Superior temporal gyrus (tissue), 1 donor: ENCODE results near the gene MC5R.
"Not testable (repeated sequence)": the region's sequence is repeated elsewhere in the genome, so short reads cannot be mapped to it uniquely, and the experiment has no call there.

Experiments
- DNase-seq: peaks from one replicate; pipeline ENCODE4 v3.0.0-alpha.2; 2016; ENCODE audit errors: extremely low spot score

The MC5R gene

DNA sequence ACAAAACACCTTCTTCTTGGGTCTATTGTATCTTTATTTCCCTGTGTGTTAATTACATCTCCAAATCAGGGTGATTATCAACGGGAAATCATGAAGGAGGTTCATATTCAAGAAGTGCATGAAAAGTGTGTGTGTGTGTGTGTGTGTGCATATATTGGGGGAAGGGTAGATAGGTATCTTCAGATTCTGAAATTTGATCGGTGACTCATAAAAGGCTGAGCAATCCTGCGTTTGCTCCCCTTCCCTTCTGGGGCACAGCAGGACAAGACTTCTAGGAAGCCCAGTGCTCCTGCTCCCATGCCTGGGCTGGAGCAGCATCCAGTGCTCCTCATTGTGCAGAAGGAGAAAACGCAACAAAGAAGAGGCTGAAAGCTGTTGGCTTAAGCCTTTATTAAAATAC is 25.8 kb downstream of the MC5R start:
- no peak for DNase-seq

DNA sequence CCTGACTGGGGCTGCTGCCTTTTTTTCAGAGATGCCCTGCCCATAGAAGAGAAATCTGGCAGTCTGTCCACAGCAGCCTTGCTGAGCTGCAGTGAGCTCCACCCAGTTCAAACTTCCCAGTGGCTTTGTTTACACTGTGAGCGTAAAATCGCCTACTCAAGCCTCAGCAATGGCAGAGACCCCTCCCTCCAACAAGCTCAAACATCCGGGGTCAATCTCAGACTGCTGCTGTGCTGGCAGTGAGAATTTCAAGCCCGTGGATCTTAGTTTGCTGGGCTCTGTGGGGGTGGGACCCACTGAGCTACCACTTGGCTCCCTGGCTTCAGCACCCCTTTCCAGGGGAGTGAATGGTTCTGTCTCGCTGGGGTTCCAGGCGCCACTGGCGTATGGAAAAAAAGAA is 38.9 kb downstream of the MC5R start:
- not testable (repeated sequence) for DNase-seq

DNA sequence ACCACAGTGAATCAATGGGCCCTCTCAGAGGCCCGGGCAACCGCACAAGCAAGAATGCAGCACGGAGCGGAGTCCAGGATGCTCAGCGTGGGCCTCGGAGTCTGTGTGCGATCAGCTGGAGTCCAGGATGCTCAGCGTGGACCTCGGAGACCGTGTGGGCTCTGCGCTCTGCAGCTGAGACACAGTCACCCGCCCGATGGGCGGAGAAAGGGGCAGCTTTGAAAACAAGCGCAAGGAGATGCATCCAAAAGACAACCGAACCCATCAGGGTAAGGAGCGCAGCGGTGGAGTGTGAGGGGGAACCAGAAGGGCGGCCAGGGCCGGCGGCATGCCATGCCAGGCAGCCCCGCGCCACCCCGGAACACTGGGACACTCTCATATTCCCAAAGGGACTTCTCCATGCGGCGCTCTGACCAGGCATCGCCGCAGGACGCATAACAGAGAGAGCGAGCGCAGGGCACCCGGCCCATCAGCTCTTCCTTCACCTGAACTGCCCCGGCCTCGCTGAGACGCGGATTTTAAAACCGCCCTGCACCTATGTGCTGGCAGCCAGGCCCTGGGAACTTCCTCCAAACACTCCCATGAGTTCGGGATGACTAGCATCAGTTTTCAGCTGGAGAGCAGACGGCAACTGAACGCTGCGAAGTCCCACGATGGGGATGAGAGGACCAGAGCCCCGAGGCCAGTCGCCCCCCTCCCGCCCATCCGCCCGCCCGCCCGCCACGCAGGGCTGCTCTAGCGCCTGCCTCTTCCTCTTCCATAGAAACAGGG is 44.7 kb downstream of the MC5R start:
- DNase-seq: peak; percentile 15

DNA sequence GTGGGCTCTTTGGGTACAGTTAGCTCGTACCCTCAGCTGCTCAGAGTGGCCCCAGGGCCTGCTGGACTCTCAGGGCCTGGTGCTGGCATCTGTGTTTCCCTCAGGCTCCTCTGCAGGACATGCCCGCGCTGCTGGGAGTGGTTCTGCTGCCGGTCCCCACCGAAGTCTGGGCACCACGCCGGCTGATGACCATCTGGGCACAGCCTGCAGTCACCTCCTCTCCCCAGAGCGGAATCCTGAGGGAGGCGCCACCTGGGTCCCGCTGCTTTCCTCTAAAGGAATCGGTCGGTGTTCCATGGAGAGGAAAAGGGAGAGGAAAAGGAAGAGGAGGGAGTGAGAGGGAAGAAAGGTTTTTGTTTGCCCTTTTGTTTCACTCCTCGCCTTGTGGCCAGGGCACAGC is 47.8 kb downstream of the MC5R start:
- no peak for DNase-seq

DNA sequence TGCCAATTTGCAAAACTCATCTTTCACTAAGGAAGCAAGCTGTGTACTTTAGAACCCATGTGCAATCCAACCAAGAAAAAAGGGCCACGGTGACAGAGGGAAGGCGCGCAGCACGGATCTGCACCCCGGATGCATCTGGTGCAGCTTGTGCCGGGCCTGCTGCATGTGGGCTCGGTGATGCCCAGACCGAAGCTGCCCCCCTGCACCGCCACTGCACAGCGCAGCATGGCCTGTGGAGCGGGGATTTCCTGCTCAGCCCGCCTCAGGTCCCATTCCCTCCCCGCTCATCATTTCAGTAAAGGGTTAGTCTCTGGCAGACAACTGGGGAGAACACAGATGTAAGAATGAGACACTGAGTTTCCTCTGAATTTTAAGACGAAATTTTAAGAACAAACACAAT is 48.4 kb downstream of the MC5R start:
- DNase-seq: no peak

DNA sequence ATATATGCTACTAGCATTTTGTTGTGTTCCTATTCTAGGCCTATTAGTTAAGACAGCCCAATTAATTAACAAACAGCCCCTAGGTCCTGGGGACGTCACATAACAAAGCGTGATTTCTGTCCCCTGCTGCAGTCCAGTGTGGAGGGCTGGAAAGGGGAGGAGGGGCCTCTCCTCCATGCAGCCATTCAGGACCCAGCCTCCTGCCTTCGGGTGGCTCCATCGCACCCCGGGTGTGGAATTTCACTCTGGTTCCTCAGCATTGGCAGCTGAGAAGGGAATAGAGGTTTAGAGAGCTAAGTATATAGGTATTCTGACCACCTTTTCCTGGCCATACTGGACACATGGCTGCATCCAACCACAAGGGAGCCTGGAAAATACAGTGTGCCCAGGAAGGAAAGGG is 49.0 kb downstream of the MC5R start:
- DNase-seq: no peak

DNA sequence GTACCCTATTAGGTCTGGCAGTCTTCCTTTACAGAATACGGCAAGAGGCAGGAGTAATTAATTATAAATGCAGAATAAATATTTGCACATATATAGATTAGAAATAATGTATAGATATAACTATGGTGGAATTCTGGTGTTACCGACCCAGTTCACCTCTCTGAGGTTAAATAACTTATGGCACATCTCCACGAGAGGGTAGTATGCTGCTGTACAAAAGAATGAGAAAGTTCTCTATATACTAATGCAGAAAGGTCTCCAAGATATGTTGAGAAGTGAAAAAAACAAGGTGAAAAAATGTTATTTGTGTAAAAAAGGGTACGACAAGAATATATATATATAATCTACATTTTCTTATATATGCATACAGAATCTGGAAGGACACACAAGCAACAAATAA is 50.6 kb downstream of the MC5R start:
- no peak for DNase-seq
